ENCODE data around the gene SLC41A3.

The SLC41A3 gene

GRCh38 chr3:126126811-126127431, 43.0 kb upstream of the SLC41A3 start (continued):
- TF ChIP-seq ZNF221 (tag by site-specific recombination; IDR thresholded peaks at IDR 0.05; ENCODE audit: borderline replicate concordance) (no peak), GLIS2 (tag by site-specific recombination; IDR thresholded peaks at IDR 0.05) (no peak)

- H3K4me3 ChIP-seq (ENCODE audit: low read depth, low read length) = no peak overlapping the region
- ChIA-PET CTCF (interaction anchor here (0.5 to 0.6 kb wide), 2 partner anchors 13 to 79 kb away, joined by 3 to 6 read pairs; no protein-coding TSS in a partner anchor), POLR2A (no interaction called here)
- TF ChIP-seq ZNF571 (tag by site-specific recombination; IDR thresholded peaks at IDR 0.05) = no peak
- TF ChIP-seq ZNF18 (tag by site-specific recombination; IDR thresholded peaks at IDR 0.05) = no peak
- TF ChIP-seq, protein P1, sequence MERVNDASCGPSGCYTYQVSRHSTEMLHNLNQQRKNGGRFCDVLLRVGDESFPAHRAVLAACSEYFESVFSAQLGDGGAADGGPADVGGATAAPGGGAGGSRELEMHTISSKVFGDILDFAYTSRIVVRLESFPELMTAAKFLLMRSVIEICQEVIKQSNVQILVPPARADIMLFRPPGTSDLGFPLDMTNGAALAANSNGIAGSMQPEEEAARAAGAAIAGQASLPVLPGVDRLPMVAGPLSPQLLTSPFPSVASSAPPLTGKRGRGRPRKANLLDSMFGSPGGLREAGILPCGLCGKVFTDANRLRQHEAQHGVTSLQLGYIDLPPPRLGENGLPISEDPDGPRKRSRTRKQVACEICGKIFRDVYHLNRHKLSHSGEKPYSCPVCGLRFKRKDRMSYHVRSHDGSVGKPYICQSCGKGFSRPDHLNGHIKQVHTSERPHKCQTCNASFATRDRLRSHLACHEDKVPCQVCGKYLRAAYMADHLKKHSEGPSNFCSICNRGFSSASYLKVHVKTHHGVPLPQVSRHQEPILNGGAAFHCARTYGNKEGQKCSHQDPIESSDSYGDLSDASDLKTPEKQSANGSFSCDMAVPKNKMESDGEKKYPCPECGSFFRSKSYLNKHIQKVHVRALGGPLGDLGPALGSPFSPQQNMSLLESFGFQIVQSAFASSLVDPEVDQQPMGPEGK (tag by site-specific recombination; IDR thresholded peaks at IDR 0.05) = no peak
- no peak for TF ChIP-seq ZNF501 (tag by site-specific recombination; IDR thresholded peaks at IDR 0.05)
- TF ChIP-seq ZNF626 (tag by site-specific recombination; IDR thresholded peaks at IDR 0.05) = no peak
- no peak for TF ChIP-seq ZNF664 (tag by site-specific recombination; IDR thresholded peaks at IDR 0.05)
- TF ChIP-seq ZNF274 (IDR thresholded peaks at IDR 0.05; ENCODE audit: low read length) = no peak
- TF ChIP-seq ZNF274 (tag by site-specific recombination; IDR thresholded peaks at IDR 0.05; ENCODE audit: borderline replicate concordance) = no peak
- TF ChIP-seq YY2 (tag by site-specific recombination; IDR thresholded peaks at IDR 0.05) = no peak
- TF ChIP-seq SETDB1 (IDR thresholded peaks at IDR 0.05; ENCODE audit: insufficient read length, low read length) = no peak
- TF ChIP-seq, protein P2, sequence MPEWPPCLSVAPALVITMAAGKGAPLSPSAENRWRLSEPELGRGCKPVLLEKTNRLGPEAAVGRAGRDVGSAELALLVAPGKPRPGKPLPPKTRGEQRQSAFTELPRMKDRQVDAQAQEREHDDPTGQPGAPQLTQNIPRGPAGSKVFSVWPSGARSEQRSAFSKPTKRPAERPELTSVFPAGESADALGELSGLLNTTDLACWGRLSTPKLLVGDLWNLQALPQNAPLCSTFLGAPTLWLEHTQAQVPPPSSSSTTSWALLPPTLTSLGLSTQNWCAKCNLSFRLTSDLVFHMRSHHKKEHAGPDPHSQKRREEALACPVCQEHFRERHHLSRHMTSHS (tag by site-specific recombination; IDR thresholded peaks at IDR 0.05) = no peak
- no peaks in the 10 kb centered on the region for H3K4me1 ChIP-seq (ENCODE audit: control insufficient read depth, insufficient read depth, low read length)
- H3K36me3 ChIP-seq (ENCODE audit: control insufficient read depth in 2 of 2, insufficient read depth in 1 of 2, low read length in 2 of 2) = no peaks in the 10 kb centered on the region
- no peak overlapping the region for H3K27ac ChIP-seq (ENCODE audit: extremely low read depth, low read depth, low read length)
- H3K9me3 ChIP-seq (ENCODE audit: control insufficient read depth, insufficient read depth, low read depth, low read length) = no peaks in the 10 kb centered on the region
Observed at GRCh38 chr3:126126286-126126685, 42.4 kb upstream of the SLC41A3 start.

- no peak overlapping the region for H3K4me3 ChIP-seq (ENCODE audit: low read depth, low read length)
- H3K27ac ChIP-seq (ENCODE audit: extremely low read depth, low read depth, low read length) = no peak overlapping the region
- CTCF ChIA-PET = interaction anchor here (0.5 to 0.6 kb wide), 2 partner anchors 79 to 1703 kb away, joined by 3 to 6 read pairs; no protein-coding TSS in a partner anchor
- no peaks in the 10 kb centered on the region for H3K4me1 ChIP-seq (ENCODE audit: control insufficient read depth, insufficient read depth, low read length)
- TF ChIP-seq ZNF221 (tag by site-specific recombination; IDR thresholded peaks at IDR 0.05; ENCODE audit: borderline replicate concordance) (no peak), ZNF114 (tag by site-specific recombination; IDR thresholded peaks at IDR 0.05) (no peak), ZSCAN30 (tag by site-specific recombination; IDR thresholded peaks at IDR 0.05) (no peak), OSR2 (tag by site-specific recombination; IDR thresholded peaks at IDR 0.05) (no peak), ZNF514 (tag by site-specific recombination; IDR thresholded peaks at IDR 0.05) (no peak)
- POLR2A ChIA-PET = no interaction called here
- no peaks in the 10 kb centered on the region for H3K36me3 ChIP-seq (ENCODE audit: control insufficient read depth in 2 of 2, insufficient read depth in 1 of 2, low read length in 2 of 2)
- no peaks in the 10 kb centered on the region for H3K9me3 ChIP-seq (ENCODE audit: control insufficient read depth, insufficient read depth, low read depth, low read length)
Observed at GRCh38 chr3:126125781-126126251, 41.9 kb upstream of the SLC41A3 start.

Measured in HEK293 (cell line).